NCI-H345 (cell line): ENCODE measurements around the gene CLCNKA.

Source experiments
- DNase-seq: peaks from one replicate; lab custom pipeline; 2025; lab: John Stamatoyannopoulos, UW

Gene CLCNKA

GRCh38 chr1:16063226-16063829 lies 41.5 kb downstream of the CLCNKA start:
- no peak for DNase-seq

DNA sequence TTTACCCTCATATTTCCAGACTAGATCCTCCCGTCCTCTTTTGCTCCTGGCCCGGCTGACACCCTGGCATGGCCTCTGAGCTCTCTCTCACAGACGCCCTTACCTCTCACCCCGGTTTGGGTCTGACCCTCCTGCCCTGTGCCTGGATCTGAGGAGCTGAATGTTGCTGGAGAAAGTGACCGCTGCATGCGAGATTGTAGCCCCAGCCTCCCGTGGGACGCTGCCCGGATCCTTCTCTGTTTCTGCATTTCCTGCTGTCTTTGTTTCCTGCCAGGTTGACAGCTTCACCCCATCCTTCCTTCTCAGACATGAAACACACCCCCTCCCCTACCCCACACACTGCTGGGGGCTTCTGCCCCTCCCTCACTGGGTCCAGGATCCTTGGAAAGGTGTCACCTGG lies 42.1 kb downstream of the CLCNKA start:
- DNase-seq = no peak

DNA sequence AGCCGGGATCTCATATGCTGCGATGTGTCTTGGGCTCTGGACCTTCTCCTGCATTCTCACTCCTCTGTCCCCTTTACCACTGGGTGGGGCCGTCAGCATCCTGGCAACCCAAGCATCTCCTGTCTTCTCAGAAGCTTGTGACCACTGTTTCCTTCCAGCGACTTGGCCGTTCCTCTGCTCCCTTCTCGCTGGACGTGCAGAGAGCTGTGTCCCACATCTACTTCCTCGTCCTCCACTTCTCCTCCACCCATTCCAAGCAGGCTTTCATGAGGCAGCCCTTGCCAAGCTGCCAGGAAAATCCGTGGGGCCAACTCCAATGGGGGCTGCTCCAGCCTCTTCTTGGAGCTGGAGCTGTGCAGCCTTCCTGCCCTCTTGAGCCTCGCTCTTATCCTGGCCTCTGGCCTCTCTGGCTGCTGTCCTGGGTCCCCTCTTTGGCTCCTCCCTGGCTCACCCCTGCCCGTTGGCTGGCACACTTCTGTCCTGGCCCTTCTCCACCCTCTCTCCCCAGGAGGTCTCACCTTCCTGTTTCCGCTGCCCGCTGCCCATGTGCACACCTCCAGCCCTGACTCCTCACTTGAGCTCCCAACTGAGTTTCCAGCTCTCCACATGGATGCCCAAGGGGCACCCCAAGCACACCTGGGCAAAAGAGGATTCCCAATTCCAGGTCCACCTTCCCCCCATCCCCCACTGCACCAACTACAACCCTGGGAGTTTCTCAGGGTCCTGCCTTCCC lies 42.9 kb downstream of the CLCNKA start:
- DNase-seq = no peak

- no peak for DNase-seq
Measured at GRCh38 chr1:16065269-16065576, 43.4 kb downstream of the CLCNKA start.

- DNase-seq = no peak
Measured at GRCh38 chr1:16066245-16066644, 44.4 kb downstream of the CLCNKA start.

DNA sequence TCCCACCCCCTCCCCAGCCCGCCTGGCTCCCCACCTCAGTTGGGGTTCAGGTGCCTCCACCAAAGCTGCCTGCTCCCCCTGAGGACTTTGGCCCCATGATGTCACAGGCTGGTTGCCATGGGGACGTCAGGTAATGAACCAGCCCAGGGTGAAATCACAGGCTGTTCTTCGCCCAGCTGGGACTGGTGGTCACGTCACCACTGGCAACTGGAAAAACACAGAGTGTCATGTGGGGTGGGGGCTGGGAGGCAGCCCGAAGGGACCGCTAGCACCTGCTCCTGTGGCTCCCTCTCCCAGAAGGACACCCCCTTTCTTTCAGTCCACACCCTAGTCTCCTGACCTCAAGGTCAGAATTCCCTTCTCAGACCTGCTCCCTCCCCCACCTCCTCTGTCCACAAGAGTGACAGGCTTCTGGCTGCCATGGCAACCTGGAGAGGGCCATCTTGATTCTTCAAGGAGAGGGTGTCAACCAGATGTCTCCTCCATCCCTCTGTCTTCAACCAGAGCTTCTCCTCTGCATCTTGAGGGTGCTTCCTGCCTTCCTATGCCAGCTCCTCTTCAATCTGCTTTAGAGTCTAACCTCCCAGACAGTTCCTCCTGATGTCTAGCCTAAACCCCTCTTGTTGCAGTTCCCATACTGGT lies 45.4 kb downstream of the CLCNKA start:
- peak; percentile 16 for DNase-seq

DNA sequence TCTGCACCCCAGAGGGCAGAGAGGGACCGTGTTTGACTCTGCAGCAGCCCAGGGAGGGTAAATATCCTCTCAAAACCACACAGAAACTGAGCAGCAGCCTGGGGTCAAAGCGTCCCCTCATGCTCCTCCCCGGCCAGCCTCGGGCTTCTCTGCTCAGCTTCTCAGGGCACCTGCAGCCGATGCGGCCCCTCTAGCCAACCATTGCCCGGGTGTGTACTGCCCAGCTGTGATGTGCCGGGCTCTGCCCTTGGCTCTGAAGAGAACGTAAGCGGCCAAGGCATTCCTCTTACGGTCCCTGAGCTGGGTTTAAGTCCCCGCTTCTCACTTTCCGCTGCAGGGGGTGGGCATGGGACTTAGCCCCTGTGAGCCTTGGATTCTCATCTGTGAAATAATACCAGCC lies 46.1 kb downstream of the CLCNKA start:
- no peak for DNase-seq

- no peak for DNase-seq
Measured at GRCh38 chr1:16068356-16069270, 46.8 kb downstream of the CLCNKA start.

DNA sequence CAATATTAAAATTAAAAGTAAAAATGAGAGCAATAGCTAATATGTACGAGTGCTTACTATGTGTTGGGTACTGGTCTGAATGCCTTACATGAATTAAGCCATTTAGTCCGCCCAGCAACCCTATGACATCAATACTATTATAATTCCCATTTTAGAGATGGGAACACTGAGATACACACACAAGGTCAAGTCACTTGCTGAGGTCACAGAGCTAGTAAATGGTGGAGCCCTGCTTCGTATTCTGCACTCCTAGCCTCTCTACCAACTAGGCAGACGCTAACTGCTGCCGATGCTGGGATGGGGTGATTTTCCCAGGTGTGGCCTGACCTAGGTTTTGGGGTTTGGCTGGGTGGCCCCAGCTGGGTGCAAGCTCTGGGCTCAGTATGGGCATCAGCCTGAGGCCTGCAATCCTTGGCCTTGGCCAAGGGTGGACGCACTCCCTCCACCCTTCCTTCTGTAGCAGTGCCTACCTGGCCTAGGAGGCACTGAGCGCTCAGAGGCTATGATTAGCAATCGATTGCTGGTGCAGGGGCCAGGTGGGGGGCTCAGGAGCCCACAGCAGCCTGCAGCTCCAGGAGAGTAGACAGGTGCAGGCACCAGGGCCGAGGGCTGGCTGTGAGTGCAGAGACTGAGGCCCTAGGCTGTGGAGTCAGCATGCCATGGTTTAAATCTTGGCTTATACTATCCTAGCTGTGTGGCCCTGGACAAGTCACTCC lies 49.0 kb downstream of the CLCNKA start:
- DNase-seq = no peak

DNA sequence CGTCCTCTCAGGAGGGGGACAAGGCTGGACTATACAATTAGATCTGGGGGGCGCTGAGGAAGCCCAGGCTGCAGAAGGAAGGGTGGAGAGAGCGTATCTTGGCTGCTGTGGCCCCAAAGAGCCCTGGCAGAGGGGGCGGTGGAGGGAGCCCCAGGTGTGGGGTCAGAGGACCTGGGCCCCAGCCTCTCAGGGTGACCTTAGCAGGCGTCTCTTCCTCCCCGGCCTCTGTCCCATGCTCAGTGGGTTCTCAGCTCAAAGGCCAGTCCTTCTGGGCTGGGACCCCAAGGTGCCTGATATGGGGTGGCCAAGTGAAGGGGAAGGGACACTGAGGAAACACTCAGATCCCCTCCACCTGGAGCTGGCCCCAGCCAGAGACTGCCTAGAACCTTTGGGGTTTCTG lies 49.8 kb downstream of the CLCNKA start:
- no peak for DNase-seq

- DNase-seq = no peak
Measured at GRCh38 chr1:16072095-16072494, 50.3 kb downstream of the CLCNKA start.

DNA sequence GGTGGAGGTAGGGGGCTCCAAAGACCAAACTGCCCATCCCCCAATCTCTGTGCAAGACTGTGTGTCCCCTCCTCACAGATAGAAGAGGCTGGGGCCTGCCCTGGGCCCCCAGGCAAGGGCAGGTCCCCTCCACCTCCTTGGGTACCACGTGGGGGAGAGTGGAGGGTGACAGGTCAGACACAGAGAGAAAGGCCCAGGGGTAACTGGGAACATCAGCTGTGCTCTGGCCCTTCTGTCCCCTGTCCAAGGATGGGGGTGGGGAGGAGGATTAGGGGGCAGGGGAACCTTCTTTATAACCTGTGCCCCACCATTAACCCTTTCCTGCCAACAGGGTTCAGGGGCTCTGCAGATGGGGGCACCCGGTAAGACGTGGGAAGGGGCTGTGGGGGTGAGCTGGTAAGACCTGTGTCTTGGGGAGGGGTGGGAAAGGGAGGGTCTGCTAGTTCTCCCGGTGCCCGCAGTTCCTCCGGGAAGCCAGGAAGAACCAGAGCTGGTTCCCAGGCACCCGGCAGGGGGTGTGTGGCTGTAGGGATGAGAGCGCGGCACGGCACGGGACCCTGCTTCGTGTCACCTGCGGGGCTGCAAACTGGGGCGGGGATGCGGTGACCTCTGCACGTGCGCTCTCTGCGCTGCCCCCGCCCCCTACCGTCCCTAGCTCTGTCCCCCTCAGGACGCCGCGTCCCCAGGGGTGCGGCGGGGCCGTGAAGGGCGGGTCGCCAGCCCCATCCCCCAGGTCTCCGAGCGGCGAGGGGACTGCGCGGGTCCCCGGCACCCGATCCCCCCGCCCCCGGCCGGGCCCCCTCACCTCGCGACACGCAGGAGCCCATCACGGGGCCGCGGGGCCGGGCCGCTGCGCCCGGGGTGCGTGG lies 51.0 kb downstream of the CLCNKA start:
- DNase-seq = no peak

DNA sequence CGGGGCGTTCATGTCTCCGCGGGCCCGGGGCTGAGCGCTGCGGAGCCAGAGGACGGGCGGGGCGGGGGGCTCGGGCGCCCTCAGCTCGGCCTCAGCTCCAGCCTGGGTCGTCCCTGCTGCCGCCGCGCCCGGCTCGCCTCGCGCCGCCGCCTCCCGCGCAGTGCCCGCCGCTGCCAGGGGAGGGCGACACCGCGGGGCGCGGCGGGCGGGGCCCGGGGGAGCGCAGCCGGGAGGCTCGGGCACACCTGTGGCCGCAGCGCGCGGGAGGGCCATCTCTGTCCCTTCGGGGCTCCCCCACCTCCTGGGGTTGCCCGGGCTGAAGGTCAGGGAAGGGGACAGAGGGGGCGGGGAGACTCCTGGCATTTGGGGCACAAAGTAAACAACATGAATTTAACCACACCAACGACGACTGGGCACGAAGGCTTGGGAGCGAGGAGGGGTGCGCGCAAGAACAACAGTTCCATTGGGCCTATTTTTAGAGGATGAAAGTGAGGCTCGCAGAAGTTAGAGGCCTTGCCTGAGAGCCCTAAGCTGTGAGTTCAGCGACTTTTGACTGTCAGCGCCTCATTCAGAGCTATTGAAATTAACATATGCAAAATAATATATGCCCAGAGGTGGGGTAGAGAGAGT lies 51.8 kb downstream of the CLCNKA start, which contains the start of gene FAM131C:
TSS of gene FAM131C (minus strand) at position 162 of the 630 bp plus-strand sequence. CDS start 209 bp downstream, outside the sequence.
- DNase-seq = peak; percentile 39

GRCh38 chr1:16074217-16074616 lies 52.4 kb downstream of the CLCNKA start:
- no peak for DNase-seq

DNA sequence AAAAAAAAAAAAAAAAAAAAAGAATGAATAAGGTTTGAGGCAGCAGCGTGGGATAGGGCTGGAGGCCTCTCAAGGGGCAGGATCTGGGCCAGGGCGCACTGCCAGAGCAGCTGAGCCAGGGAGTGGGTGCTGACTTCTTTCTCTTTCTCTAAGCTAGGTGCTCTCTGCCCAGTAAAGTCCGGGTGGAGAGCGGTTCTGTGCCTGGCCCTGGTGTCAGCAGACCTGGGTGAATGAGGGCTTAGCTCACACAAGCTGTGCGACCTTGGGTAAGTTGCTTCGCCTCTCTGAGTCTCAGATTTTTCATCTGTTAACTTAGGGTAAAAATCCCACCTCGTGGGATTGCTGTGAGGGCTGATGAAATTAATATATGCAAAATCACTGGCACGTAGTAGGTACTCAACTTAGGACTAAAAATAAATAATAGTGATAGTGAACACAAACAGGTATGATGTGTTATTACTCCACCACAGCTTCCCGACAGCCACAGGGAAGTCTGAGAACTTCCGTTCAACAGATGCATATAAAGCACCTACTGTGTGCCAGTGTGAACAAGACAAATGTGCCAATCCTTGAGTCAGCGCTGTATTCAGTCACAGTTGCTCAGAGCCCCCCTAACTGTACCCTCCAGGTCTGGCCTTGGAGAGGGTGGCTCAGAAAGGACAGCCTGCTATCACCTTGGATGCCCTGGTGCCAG lies 53.6 kb downstream of the CLCNKA start:
- DNase-seq = no peak

GRCh38 chr1:16076031-16076864 lies 54.4 kb downstream of the CLCNKA start:
- DNase-seq = no peak

DNA sequence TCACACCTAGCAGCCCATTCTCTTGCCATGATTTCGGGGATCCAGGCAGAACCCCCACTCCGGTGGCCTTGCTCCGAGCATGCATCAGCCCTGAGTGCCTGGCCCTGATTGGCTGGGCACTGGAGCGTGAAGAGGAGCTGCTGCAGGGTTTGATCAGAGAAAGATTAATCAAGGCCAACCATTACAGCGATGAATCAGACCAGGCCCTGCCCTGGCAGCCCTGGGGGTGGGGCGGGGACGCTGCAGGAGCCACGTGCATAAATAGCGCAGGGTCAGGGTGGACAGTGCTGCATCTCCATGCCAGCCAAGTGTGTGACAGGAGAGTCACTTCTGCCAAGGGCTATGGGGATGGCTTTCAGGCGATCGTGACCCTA lies 55.0 kb downstream of the CLCNKA start:
- no peak for DNase-seq

DNA sequence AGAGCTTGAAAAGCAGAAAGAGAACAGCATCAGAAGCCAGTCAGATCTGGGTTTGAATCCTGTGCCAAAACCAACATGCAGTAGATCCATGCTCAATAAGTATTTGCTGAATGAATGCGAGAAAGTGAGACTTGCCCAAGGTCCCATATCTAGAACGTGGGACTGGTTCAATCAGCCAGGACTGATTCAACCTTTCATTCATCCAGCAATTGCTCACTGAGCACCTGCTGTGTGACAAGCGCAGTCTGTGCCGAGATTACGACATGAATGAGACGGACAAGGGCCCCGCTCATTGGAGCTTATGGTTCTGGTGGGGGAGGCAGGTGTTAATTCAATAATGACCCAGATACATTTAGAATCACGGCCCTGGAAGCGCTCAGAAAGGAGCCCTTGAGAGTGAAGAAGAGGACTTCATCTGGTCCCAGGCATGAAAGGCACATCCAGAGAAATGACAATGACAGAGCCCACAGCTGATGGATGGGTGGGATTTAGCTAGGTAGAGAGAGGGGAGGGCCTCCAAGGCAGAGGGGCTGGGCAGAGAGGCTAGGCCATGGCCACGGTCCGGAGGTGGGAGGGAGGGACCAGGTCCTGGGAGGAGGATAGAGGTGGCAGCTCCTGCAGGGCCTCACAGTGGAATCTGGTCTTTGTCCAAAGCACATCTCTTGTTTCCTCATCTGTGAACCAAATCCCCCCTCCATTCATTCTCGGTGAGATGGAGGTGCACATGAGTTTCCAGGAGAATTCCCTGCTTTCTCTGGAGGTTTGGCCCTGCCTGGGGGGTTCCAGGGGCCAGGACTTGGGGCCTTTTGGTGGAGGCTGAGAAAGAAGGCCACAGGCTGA lies 55.8 kb downstream of the CLCNKA start:
- DNase-seq = no peak
